Peyer's patch (tissue), 4 donors: Measurements from ENCODE around the gene AUTS2.

Source experiments
- POLR2A ChIP-seq, 2 donors: fragments of 450-650 bp; IDR thresholded peaks; one replicate each; pipeline ENCODE4 v1.5.1; 2017; ENCODE audit warnings: antibody characterized with exemption in 2 of 2, mild to moderate bottlenecking in 2 of 2, moderate library complexity in 2 of 2
- TF ChIP-seq, protein P1 (sequence below), 6 experiments: fragments of 450-650 bp in 4 of 6; fragments of 200-600 bp in 2 of 6; sonication (generic) in 1 of 6; IDR thresholded peaks; one replicate each; pipeline ENCODE4 v1.5.1; 2017 to 2019; ENCODE audit warnings: antibody characterized with exemption in 6 of 6, mild to moderate bottlenecking in 3 of 6, moderate library complexity in 1 of 6

DNA sequence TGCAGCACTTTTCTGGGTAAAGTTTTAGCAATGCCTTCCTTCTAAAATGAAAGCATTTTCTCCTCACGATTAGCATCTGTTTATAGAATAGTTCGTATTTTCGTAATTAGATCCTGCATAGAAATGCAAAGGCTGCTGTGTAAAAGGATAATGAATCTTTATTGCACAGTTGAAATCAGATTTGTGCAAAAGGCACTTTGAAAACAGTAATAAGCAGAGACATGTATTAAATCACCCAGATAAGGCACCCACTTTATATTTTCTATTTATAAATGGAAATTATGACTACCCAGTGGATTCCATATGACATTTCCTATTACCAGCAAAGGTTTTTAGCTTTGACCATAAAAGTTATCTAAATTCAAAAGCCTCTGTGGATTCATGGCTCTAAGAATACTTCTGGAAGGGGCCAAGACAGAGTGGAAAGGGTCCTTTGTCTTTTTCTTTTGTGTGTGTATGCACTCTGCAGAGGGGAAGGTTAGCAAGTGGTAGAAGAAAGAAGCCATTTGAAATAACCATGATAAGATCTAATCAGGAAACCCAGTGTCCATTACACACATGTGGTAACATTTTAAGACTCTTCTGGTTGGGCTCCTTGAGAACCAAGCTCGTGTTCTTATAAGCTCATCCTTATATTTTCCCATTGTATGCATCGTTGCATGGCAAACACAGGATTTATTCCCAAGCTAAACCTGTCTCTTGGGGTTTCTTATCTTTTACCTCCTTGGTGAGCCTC, 612.1 kb downstream of the AUTS2 start:
- TF ChIP-seq, protein P1, sequence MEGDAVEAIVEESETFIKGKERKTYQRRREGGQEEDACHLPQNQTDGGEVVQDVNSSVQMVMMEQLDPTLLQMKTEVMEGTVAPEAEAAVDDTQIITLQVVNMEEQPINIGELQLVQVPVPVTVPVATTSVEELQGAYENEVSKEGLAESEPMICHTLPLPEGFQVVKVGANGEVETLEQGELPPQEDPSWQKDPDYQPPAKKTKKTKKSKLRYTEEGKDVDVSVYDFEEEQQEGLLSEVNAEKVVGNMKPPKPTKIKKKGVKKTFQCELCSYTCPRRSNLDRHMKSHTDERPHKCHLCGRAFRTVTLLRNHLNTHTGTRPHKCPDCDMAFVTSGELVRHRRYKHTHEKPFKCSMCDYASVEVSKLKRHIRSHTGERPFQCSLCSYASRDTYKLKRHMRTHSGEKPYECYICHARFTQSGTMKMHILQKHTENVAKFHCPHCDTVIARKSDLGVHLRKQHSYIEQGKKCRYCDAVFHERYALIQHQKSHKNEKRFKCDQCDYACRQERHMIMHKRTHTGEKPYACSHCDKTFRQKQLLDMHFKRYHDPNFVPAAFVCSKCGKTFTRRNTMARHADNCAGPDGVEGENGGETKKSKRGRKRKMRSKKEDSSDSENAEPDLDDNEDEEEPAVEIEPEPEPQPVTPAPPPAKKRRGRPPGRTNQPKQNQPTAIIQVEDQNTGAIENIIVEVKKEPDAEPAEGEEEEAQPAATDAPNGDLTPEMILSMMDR (IDR thresholded peaks at IDR 0.05) = no peak
- TF ChIP-seq POLR2A (IDR thresholded peaks at IDR 0.05) = no peak
